Panc1 (cell line): ENCODE data around the gene LRRC3. TPM values are rescaled to one million over a fixed set of nuclear protein-coding genes. Genes with fewer than 3 reads are reported as not detected.

Source experiments
- ATAC-seq: fragments of 200-7000 bp; cut with Tn5 transposase; 2 replicates; pipeline ENCODE4 v1.9.1; 2020; ENCODE audit warnings: mild to moderate bottlenecking, moderate library complexity
- BruUV-seq: library from RNA; stranded (reverse); fragments of 400-500 nt; replicated peaks from 2 replicates; lab custom pipeline; 2021; lab: Mats Ljungman, UMichigan
- CTCF ChIA-PET: fragments of 300-600 bp; sonication (Branson Sonifier 250); formaldehyde crosslinking; loops from one replicate; lab custom pipeline; 2022; ENCODE audit warnings: antibody characterized with exemption; lab: Charles Lee
- POLR2A ChIA-PET: fragments of 300-600 bp; sonication (Branson Sonifier 250); formaldehyde crosslinking; loops from one replicate; lab custom pipeline; 2022; ENCODE audit warnings: antibody characterized with exemption; lab: Charles Lee
- DNase-seq: peaks from one replicate; pipeline ENCODE4 v3.0.0-alpha.2; 2010; ENCODE audit warnings: low read depth, low spot score
- H3K27ac ChIP-seq: 2 replicates; pipeline ENCODE4 v1.5.1; 2011; ENCODE audit warnings: mild to moderate bottlenecking, low read length, inconsistent platforms
- H3K27me3 ChIP-seq: fragments of 200-500 bp; sonication (Bioruptor generic); 2 replicates; pipeline ENCODE4 v1.6.0; 2014; ENCODE audit warnings: low read length, inconsistent platforms; ENCODE audit not compliant: control insufficient read depth, insufficient read depth
- H3K36me3 ChIP-seq: fragments of 200-500 bp; sonication (Bioruptor generic); 2 replicates; pipeline ENCODE4 v1.5.1; 2014; ENCODE audit warnings: inconsistent platforms, mild to moderate bottlenecking, low read length, moderate library complexity; ENCODE audit not compliant: control insufficient read depth, insufficient read depth
- H3K4me1 ChIP-seq: 2 replicates; pipeline ENCODE4 v1.5.1; 2011; ENCODE audit warnings: inconsistent platforms, mild to moderate bottlenecking, low read length, moderate library complexity; ENCODE audit not compliant: control insufficient read depth, insufficient read depth
- H3K4me3 ChIP-seq, 2 experiments: 2 replicates each; pipeline ENCODE4 v1.5.1; 2011 to 2012; ENCODE audit warnings: low read depth in 2 of 2, low read length in 2 of 2, mild to moderate bottlenecking in 2 of 2, inconsistent platforms in 1 of 2, moderate library complexity in 1 of 2
- H3K9me3 ChIP-seq: fragments of 200-500 bp; sonication (Bioruptor generic); 2 replicates; pipeline ENCODE4 v1.5.1; 2014; ENCODE audit warnings: low read depth, mild to moderate bottlenecking, inconsistent platforms, low read length, moderate library complexity; ENCODE audit not compliant: control insufficient read depth, insufficient read depth
- CTCF ChIP-seq: fragments of 450-650 bp; IDR thresholded peaks from 2 replicates; pipeline ENCODE4 v1.5.1; 2017; ENCODE audit warnings: mild to moderate bottlenecking
- POLR2AphosphoS5 ChIP-seq: IDR thresholded peaks from 2 replicates; pipeline ENCODE4 v1.6.1; 2012; ENCODE audit warnings: mild to moderate bottlenecking, low read depth, low read length, moderate library complexity
- REST ChIP-seq, 2 experiments: IDR thresholded peaks; 2 replicates each; pipeline ENCODE4 v1.6.1; 2011 to 2012; ENCODE audit warnings: low read depth in 2 of 2, control low read depth in 1 of 2, low read length in 1 of 2, mild to moderate bottlenecking in 1 of 2, moderate library complexity in 1 of 2; ENCODE audit not compliant: insufficient read depth in 1 of 2
- SIN3A ChIP-seq: IDR thresholded peaks from 2 replicates; pipeline ENCODE4 v1.6.1; 2012; ENCODE audit warnings: low read depth, mild to moderate bottlenecking, low read length, moderate library complexity, borderline replicate concordance; ENCODE audit not compliant: insufficient read depth
- TCF7L2 ChIP-seq: IDR thresholded peaks from 2 replicates; pipeline ENCODE4 v1.6.1; 2011; ENCODE audit warnings: mild to moderate bottlenecking, low read depth, low read length, inconsistent platforms
- in situ Hi-C: cut with HindIII; loops from 2 replicates; pipeline ENCODE4 v1.10.0; 2016; ENCODE audit warnings: low sequenced_read_pairs, low pct_unique_long_range_greater_than_20kb
- intact Hi-C: fragments of 100-400 bp; cut with micrococcal nuclease; formaldehyde crosslinking; loops from one replicate; pipeline ENCODE4 v1.10.0; 2022; ENCODE audit not compliant: unreplicated experiment
- total RNA-seq: library from RNA; stranded (reverse); gene quantifications from one replicate; pipeline ENCODE4 v1.2.1, GENCODE V29; 2021; ENCODE audit not compliant: unreplicated experiment

The LRRC3 gene
- total RNA-seq, 1 experiment from 2014 or later, result 3.3 TPM

- no peaks in the 10 kb centered on the region for H3K9me3 ChIP-seq
- H3K27ac ChIP-seq, result no peak overlapping the region
- H3K4me1 ChIP-seq, result no peaks in the 10 kb centered on the region
- ATAC-seq (no peak), DNase-seq (no peak)
- H3K4me3 ChIP-seq, result no peak overlapping the region
- no peaks in the 10 kb centered on the region for H3K27me3 ChIP-seq
- TF ChIP-seq POLR2AphosphoS5 (no peak), REST (IDR thresholded peaks at IDR 0.05; ENCODE audit: insufficient read depth in 1 of 2, low read depth in 2 of 2, low read length in 1 of 2) (no peak), TCF7L2 (no peak), CTCF (no peak), SIN3A (no peak)
- no peaks in the 10 kb centered on the region for H3K36me3 ChIP-seq
- no TSS peak for BruUV-seq
- intact Hi-C loops (no loop called here), in situ Hi-C loops (no loop called here)
- ChIA-PET POLR2A (no interaction called here), CTCF (no interaction called here)
Observed at GRCh38 chr21:44490405-44490804, 35.1 kb downstream of the LRRC3 start.

- CTCF ChIA-PET, result interaction anchor here (0.6 kb wide), 1 partner anchor 14 kb away, joined by 10 read pairs; no protein-coding TSS in a partner anchor
- no TSS peak for BruUV-seq
- ATAC-seq (no peak), DNase-seq (no peak)
- Histone ChIP-seq H3K36me3 (no peaks in the 10 kb centered on the region), H3K4me3 (no peak overlapping the region), H3K9me3 (no peaks in the 10 kb centered on the region), H3K27me3 (no peaks in the 10 kb centered on the region), H3K4me1 (no peaks in the 10 kb centered on the region), H3K27ac (no peak overlapping the region)
- POLR2A ChIA-PET, result no interaction called here
- TF ChIP-seq POLR2AphosphoS5 (no peak), SIN3A (no peak), CTCF (no peak), REST (IDR thresholded peaks at IDR 0.05; ENCODE audit: insufficient read depth in 1 of 2, low read depth in 2 of 2, low read length in 1 of 2) (no peak), TCF7L2 (no peak)
- intact Hi-C loops, result no loop called here
- in situ Hi-C loops, result no loop called here
Observed at GRCh38 chr21:44490816-44491215, 35.5 kb downstream of the LRRC3 start.
